GM12801 (cell line): ENCODE results near the gene CES3.

Source experiments
- TF ChIP-seq, protein P1 (sequence below): IDR thresholded peaks from one replicate; pipeline ENCODE4 v1.5.1; 2011; ENCODE audit warnings: control low read depth; ENCODE audit not compliant: insufficient read length; ENCODE audit errors: extremely low read depth

The CES3 gene

DNA sequence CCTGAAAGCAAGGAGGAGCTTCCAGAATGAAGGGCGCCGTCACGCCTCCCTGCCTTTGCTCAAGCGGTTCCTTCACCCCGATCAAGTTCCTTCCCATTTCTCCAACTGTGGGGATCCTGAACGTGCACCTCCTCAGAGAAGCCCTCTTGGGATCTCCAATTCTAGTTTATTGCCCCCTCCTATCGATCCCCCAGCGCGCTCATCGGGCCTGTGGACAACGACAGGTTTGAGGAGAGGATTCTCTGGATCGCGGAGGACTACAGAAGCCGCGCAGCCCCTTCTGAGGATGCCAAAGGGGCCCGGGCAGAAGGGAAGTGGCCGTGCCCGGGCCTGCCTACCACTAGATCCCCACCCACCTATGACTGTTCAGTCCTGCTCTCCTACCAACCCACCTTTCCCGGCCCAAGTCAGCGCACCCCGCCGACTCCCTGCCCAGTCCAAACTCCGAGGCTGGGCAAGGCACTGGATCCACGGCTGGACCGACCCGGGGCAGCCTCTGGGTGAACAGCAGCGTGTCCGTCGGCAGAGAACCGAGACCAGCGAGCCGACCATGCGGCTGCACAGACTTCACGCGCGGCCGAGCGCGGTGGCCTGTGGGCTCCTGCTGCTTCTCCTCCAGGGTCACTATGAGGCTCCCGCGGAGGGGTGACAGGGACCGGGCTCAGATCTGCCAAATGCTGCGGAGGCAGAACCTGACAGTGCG lies 12.8 kb upstream of the CES3 start:
- TF ChIP-seq, protein P1, sequence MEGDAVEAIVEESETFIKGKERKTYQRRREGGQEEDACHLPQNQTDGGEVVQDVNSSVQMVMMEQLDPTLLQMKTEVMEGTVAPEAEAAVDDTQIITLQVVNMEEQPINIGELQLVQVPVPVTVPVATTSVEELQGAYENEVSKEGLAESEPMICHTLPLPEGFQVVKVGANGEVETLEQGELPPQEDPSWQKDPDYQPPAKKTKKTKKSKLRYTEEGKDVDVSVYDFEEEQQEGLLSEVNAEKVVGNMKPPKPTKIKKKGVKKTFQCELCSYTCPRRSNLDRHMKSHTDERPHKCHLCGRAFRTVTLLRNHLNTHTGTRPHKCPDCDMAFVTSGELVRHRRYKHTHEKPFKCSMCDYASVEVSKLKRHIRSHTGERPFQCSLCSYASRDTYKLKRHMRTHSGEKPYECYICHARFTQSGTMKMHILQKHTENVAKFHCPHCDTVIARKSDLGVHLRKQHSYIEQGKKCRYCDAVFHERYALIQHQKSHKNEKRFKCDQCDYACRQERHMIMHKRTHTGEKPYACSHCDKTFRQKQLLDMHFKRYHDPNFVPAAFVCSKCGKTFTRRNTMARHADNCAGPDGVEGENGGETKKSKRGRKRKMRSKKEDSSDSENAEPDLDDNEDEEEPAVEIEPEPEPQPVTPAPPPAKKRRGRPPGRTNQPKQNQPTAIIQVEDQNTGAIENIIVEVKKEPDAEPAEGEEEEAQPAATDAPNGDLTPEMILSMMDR, result no peak

DNA sequence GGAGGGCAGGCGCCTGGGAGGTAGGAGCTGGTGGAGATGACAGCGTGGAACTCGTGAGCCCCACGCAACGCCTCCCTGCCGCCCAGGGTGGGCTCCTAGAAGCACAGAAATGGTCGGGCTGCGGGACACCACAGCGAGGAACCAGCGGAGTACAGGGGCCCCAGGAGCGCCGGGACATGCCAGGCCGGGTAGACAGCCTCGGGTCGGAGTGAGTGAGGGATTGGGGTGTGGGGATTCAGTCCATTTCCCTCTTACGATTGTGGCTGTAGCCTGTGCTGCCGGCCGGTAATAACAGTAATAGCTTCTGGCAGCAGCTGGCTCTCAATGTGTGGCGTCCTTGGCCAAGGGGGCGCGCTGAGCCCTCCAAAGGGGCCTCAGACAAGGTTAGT lies 12.2 kb upstream of the CES3 start:
- TF ChIP-seq, protein P1, result no peak

DNA sequence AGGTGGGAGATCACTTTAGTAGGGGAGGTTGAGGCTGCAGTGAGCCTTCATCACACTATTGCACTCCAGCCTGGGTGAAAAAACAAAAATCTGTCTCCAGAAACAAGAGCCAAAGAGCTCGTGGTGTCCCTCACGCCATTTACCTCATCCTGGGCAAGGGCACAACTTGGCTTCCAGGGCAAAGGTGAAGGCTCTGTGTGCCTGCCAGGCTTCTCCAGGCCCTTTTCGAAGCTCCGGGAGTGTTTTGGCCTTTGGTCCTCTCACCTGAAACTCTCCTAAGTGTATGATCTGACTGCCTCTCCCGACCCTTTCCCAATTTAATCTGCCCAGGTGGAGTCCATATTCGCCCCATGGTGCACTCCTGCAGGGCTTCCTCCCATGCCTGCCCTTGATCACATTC lies 11.6 kb upstream of the CES3 start:
- TF ChIP-seq, protein P1, result no peak

DNA sequence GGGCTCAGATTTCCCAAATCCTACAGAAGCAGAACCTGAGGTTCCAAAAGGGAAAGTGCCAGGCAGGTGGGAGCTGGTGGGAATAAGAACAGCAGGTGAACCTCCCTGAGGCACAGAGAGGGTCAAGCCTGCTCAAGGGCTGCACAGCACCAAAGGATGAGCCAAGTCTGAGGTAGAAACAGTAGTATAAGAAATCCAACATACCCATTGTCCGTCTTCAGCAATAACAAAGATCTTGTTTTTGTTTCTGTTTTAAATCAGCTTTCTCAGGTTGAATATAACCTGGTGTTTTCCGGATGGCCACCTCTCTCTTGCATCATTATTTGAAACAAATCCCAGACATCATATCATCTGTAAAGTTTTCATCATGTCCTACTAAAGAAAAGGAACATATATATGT lies 10.6 kb upstream of the CES3 start:
- TF ChIP-seq, protein P1, result no peak

DNA sequence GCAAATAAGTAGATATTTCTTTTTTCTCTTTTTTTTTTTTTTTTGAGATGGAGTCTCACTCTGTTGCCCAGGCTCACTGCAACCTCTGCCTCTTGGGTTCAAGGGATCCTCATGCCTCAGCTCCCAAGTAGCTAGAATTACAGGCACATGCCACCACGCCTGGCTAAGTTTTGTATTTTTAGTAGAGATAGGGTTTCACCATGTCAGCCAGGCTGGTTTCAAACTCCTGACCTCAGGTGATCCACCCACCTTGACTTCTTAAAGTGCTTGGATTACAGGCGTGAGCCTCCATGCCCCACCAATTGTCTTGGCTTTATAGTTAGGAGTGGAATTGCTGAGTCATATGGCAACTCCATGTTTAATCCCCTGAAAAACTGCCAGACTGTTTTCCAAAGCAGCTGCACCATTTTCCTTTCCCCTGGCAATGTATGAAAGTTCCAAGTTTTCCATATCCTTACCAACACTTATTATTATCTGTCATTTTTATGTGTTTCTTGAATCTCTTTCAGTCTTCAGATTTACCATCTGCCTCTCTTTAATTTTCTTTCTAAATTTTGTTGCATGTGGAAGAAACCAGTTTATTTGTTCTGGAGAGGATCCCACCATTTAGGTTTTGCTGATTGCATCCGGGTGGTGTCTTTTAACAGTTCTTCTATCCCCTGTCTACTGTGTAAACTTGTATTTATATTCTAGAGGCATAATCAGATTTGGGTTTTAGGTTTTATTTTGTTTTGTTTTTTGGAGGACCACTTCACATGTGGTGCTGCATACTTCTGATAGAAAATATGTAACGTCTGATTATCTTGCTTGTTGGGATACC lies 9.9 kb upstream of the CES3 start:
- TF ChIP-seq, protein P1, result no peak

DNA sequence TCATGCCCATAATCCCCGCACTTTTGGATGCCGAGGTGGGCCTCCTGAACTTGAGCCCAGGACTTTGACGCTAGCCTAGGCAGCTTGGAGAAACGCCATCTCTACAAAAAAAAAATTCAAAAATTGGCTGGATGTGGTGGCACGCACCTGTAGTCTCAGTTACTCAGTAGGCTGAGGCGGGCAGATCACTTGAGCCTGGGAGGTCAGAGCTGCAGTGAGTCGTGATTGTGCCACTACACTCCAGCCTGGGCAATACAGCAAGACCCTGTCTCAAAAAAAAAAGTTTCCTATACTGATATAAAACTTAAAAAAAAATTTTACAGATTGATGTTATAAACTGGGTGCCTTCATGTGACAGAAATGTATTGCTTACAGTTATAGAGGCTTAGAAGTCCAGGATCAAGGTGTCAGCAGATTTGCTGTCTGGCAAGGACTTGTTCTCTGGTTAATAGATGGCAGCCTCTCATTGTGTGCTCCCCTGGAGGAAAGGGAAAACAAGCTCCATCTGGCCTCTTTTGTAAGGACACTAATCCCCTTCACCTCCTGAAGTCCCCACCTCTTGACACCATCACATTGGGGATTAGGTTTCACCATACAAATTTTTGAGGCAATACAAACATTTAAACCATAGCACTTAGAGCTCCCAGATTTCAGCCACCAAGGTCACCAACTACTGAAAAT lies 8.5 kb upstream of the CES3 start:
- TF ChIP-seq, protein P1, result no peak

DNA sequence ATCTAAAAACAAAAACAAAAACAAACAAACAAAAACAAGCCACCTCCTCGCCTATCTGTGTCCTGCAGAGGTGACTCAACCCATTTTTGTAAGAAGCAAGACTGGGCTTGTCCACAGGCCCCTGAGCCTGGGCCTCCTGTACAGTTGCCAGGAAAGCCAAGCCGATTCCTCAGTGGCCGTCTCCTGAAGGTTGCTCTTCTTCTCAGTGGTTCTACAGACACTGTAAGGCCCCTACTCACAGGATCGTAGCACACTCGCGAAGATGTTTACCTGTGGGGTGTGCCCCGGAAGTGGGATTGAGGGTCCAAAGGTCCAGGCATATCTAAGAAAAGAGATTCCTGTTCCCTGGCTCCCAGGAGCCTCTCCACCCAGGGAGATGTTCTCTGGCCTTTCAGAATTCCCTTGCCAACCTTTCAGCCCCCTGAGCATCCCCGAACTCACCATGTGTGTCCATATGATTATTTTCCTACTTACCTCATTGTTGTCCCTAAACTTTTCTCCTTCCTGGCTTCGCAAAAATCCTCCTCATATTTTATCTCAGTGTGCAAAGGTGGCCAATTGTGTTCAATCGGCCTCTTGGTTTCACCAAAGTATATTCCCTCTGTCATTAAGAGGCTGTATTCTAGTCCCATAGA lies 7.5 kb upstream of the CES3 start:
- TF ChIP-seq, protein P1, result no peak
